ENCODE data around the gene RAB3C. TPM values are rescaled to one million over a fixed set of nuclear protein-coding genes. Genes with fewer than 3 reads are reported as not detected.

The RAB3C gene
- total RNA-seq, 1 donor: not detected

DNA sequence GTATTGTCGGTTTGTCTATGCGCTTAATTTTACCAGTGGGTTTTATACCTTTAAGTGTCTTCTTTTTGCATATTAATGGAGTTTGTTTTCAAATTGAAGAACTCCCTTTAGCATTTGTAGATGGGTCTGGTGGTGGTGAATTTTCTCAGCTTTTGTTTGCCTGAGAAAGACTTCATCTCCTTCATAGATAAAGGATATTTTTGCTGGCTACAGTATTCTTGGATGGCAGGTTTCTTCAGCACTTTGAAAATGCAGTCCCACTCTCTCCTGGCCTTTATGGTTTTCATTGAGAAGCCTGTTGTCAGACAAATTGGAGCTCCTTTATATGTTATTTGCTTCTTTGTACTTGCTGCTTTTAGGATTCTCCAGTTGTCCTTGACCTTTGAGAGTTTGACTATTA lies 142.1 kb downstream of the RAB3C start:
- TF ChIP-seq, protein P1, sequence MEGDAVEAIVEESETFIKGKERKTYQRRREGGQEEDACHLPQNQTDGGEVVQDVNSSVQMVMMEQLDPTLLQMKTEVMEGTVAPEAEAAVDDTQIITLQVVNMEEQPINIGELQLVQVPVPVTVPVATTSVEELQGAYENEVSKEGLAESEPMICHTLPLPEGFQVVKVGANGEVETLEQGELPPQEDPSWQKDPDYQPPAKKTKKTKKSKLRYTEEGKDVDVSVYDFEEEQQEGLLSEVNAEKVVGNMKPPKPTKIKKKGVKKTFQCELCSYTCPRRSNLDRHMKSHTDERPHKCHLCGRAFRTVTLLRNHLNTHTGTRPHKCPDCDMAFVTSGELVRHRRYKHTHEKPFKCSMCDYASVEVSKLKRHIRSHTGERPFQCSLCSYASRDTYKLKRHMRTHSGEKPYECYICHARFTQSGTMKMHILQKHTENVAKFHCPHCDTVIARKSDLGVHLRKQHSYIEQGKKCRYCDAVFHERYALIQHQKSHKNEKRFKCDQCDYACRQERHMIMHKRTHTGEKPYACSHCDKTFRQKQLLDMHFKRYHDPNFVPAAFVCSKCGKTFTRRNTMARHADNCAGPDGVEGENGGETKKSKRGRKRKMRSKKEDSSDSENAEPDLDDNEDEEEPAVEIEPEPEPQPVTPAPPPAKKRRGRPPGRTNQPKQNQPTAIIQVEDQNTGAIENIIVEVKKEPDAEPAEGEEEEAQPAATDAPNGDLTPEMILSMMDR (IDR thresholded peaks at IDR 0.05; ENCODE audit: insufficient read depth, low read depth, low read length): no peak
- no peak overlapping the region for H3K4me3 ChIP-seq (ENCODE audit: low read depth, low read length)
- DNase-seq (ENCODE audit: low read depth): no peak

- no peak overlapping the region for H3K4me3 ChIP-seq (ENCODE audit: low read depth, low read length)
- no peak for DNase-seq (ENCODE audit: low read depth)
- TF ChIP-seq, protein P1 (IDR thresholded peaks at IDR 0.05; ENCODE audit: insufficient read depth, low read depth, low read length): no peak
These were observed 148.8 kb downstream of the RAB3C start for GRCh38 chr5:58731641-58732040.

- TF ChIP-seq, protein P1 (IDR thresholded peaks at IDR 0.05; ENCODE audit: insufficient read depth, low read depth, low read length): no peak
- DNase-seq (ENCODE audit: low read depth): no peak
- no peak overlapping the region for H3K4me3 ChIP-seq (ENCODE audit: low read depth, low read length)
These were observed 152.8 kb downstream of the RAB3C start for GRCh38 chr5:58735637-58736036.

DNA sequence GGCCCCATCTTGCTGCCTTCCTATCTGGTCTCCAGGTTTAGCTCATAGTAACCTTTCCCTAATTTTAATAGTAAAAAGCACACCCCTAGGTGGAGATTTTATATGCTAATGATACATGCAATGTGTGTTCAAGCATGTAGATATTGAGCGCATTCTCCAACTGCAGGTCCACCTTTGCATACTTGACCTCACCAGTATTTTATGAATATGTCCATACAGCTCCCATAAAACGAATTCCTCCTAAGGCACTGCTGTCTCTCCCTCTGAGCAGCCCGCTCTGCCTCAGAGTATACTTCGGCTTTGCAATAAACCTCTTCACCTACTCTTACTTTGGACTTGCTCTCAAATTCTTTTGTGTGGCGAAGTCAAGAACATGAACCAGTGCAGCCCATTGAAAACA lies 153.3 kb downstream of the RAB3C start:
- TF ChIP-seq, protein P1 (IDR thresholded peaks at IDR 0.05; ENCODE audit: insufficient read depth, low read depth, low read length): no peak
- no peak for DNase-seq (ENCODE audit: low read depth)
- H3K4me3 ChIP-seq (ENCODE audit: low read depth, low read length): no peak overlapping the region

- TF ChIP-seq, protein P1 (IDR thresholded peaks at IDR 0.05; ENCODE audit: insufficient read depth, low read depth, low read length): no peak
- no peak overlapping the region for H3K4me3 ChIP-seq (ENCODE audit: low read depth, low read length)
- DNase-seq (ENCODE audit: low read depth): no peak
These were observed 154.8 kb downstream of the RAB3C start for GRCh38 chr5:58737671-58738070.

GRCh38 chr5:58738336-58738735 lies 155.5 kb downstream of the RAB3C start:
- TF ChIP-seq, protein P1 (IDR thresholded peaks at IDR 0.05; ENCODE audit: insufficient read depth, low read depth, low read length): no peak
- DNase-seq (ENCODE audit: low read depth): no peak
- no peak overlapping the region for H3K4me3 ChIP-seq (ENCODE audit: low read depth, low read length)

- DNase-seq (ENCODE audit: low read depth): no peak
- H3K4me3 ChIP-seq (ENCODE audit: low read depth, low read length): no peak overlapping the region
- TF ChIP-seq, protein P1 (IDR thresholded peaks at IDR 0.05; ENCODE audit: insufficient read depth, low read depth, low read length): no peak
These were observed 156.2 kb downstream of the RAB3C start for GRCh38 chr5:58739051-58739450.
